ENCODE measurements around the gene LOXL4. TPM values are rescaled to one million over a fixed set of nuclear protein-coding genes. Genes with fewer than 3 reads are reported as not detected.

The LOXL4 gene
- total and polyA plus RNA-seq, 7 experiments from 2014 or later, result not detected

- Histone ChIP-seq H3K36me3 (ENCODE audit: control insufficient read depth in 2 of 3, insufficient read depth in 3 of 3, low read length in 3 of 3) (no peaks in the 10 kb centered on the region), H3K9me3 (ENCODE audit: control insufficient read depth in 2 of 3, low read length in 3 of 3) (no peaks in the 10 kb centered on the region), H3K27me3 (ENCODE audit: control insufficient read depth in 2 of 2, insufficient read depth in 2 of 2, low read length in 2 of 2) (no peaks in the 10 kb centered on the region), H3K4me1 (ENCODE audit: control insufficient read depth in 2 of 2, insufficient read depth in 2 of 2, low read length in 2 of 2) (no peaks in the 10 kb centered on the region), H3K27ac (ENCODE audit: low read depth, low read length) (no peak overlapping the region), H3K4me3 (ENCODE audit: low read length) (no peak overlapping the region)
- H3K9me3 Mint-ChIP-seq, result no peaks in the 10 kb centered on the region
- H3K4me1 Mint-ChIP-seq, result no peaks in the 10 kb centered on the region
- peaks cover 10 to 46% (median 22%) of the 10 kb centered on the region in 5 donors for H3K27me3 Mint-ChIP-seq
- ChIA-PET POLR2A (interaction anchor here (0.6 kb wide), 1 partner anchor 58 kb away, joined by 3 read pairs; no protein-coding TSS in a partner anchor), CTCF (no interaction called here)
- no peak overlapping the region for H3K27ac Mint-ChIP-seq
- no peaks in the 10 kb centered on the region for H3K36me3 Mint-ChIP-seq
- H3K4me3 Mint-ChIP-seq, result no peak overlapping the region
- intact Hi-C loops (cut with micrococcal nuclease), result no loop called here
- DNase-seq (no peak), ATAC-seq (no peak)
Observed at GRCh38 chr10:98295907-98296306, 27.9 kb upstream of the LOXL4 start.

GRCh38 chr10:98295401-98295811, 27.4 kb upstream of the LOXL4 start:
- no peak overlapping the region for H3K4me3 ChIP-seq (ENCODE audit: low read length)
- no peaks in the 10 kb centered on the region for H3K27me3 ChIP-seq (ENCODE audit: control insufficient read depth in 2 of 2, insufficient read depth in 2 of 2, low read length in 2 of 2)
- ChIA-PET CTCF (no interaction called here), POLR2A (interaction anchor here (0.6 kb wide), 1 partner anchor 59 kb away, joined by 3 read pairs; no protein-coding TSS in a partner anchor)
- Mint-ChIP-seq H3K27ac (no peak overlapping the region), H3K4me1 (no peaks in the 10 kb centered on the region), H3K36me3 (no peaks in the 10 kb centered on the region), H3K9me3 (no peaks in the 10 kb centered on the region), H3K27me3 (peaks cover 10 to 46% (median 22%) of the 10 kb centered on the region in 5 donors), H3K4me3 (no peak overlapping the region)
- no peaks in the 10 kb centered on the region for H3K36me3 ChIP-seq (ENCODE audit: control insufficient read depth in 2 of 3, insufficient read depth in 3 of 3, low read length in 3 of 3)
- no peaks in the 10 kb centered on the region for H3K4me1 ChIP-seq (ENCODE audit: control insufficient read depth in 2 of 2, insufficient read depth in 2 of 2, low read length in 2 of 2)
- H3K27ac ChIP-seq (ENCODE audit: low read depth, low read length), result no peak overlapping the region
- intact Hi-C loops (cut with micrococcal nuclease), result no loop called here
- no peaks in the 10 kb centered on the region for H3K9me3 ChIP-seq (ENCODE audit: control insufficient read depth in 2 of 3, low read length in 3 of 3)
- no peak for DNase-seq
- ATAC-seq, result peak; percentile 48

DNA sequence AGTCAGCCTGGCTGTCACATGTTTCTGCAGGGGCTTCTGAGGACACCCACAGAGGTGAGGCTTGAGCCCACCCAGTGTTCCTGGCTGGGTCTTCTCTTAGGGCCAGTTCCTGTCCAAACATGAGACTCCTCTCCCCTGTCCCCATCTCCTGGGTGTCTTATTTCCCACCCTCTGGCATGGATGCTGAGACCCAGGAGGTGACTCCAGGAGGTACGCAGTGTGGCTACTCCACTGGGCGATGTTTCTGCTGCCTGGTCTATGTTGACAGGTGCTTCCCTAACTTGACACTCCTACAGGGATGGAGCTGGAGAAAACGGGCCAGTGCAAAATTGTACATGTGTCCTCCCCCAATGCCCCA, 26.3 kb upstream of the LOXL4 start:
- peaks cover 10 to 46% (median 22%) of the 10 kb centered on the region in 5 donors for H3K27me3 Mint-ChIP-seq

GRCh38 chr10:98293550-98294269, 25.7 kb upstream of the LOXL4 start:
- H3K27ac ChIP-seq (ENCODE audit: low read depth, low read length), result no peak overlapping the region
- Mint-ChIP-seq H3K27me3 (peaks cover 10 to 40% (median 16%) of the 10 kb centered on the region in 5 donors), H3K36me3 (no peaks in the 10 kb centered on the region), H3K4me1 (no peaks in the 10 kb centered on the region), H3K4me3 (no peak overlapping the region), H3K27ac (no peak overlapping the region), H3K9me3 (no peaks in the 10 kb centered on the region)
- H3K4me1 ChIP-seq (ENCODE audit: control insufficient read depth in 2 of 2, insufficient read depth in 2 of 2, low read length in 2 of 2), result no peaks in the 10 kb centered on the region
- H3K9me3 ChIP-seq (ENCODE audit: control insufficient read depth in 2 of 3, low read length in 3 of 3), result no peaks in the 10 kb centered on the region
- H3K27me3 ChIP-seq (ENCODE audit: control insufficient read depth in 2 of 2, insufficient read depth in 2 of 2, low read length in 2 of 2), result no peaks in the 10 kb centered on the region
- ATAC-seq, result no peak
- no peak for DNase-seq
- ChIA-PET POLR2A (no interaction called here), CTCF (no interaction called here)
- H3K36me3 ChIP-seq (ENCODE audit: control insufficient read depth in 2 of 3, insufficient read depth in 3 of 3, low read length in 3 of 3), result no peaks in the 10 kb centered on the region
- no peak overlapping the region for H3K4me3 ChIP-seq (ENCODE audit: low read length)
- intact Hi-C loops (cut with micrococcal nuclease), result no loop called here

More for the DNA sequence above, 26.3 kb upstream of the LOXL4 start:
- no peaks in the 10 kb centered on the region for H3K27me3 ChIP-seq (ENCODE audit: control insufficient read depth in 2 of 2, insufficient read depth in 2 of 2, low read length in 2 of 2)
- H3K9me3 ChIP-seq (ENCODE audit: control insufficient read depth in 2 of 3, low read length in 3 of 3), result no peaks in the 10 kb centered on the region
- Mint-ChIP-seq H3K27ac (no peak overlapping the region), H3K36me3 (no peaks in the 10 kb centered on the region), H3K4me3 (no peak overlapping the region), H3K9me3 (no peaks in the 10 kb centered on the region), H3K4me1 (no peaks in the 10 kb centered on the region)
- no peak for ATAC-seq
- CTCF ChIA-PET, result no interaction called here
- intact Hi-C loops (cut with micrococcal nuclease), result no loop called here
- H3K4me3 ChIP-seq (ENCODE audit: low read length), result no peak overlapping the region
- H3K27ac ChIP-seq (ENCODE audit: low read depth, low read length), result no peak overlapping the region
- no peak for DNase-seq
- H3K36me3 ChIP-seq (ENCODE audit: control insufficient read depth in 2 of 3, insufficient read depth in 3 of 3, low read length in 3 of 3), result no peaks in the 10 kb centered on the region
- no peaks in the 10 kb centered on the region for H3K4me1 ChIP-seq (ENCODE audit: control insufficient read depth in 2 of 2, insufficient read depth in 2 of 2, low read length in 2 of 2)
- POLR2A ChIA-PET, result no interaction called here

GRCh38 chr10:98292971-98293370, 25.0 kb upstream of the LOXL4 start:
- H3K27ac Mint-ChIP-seq, result no peak overlapping the region
- no peak for DNase-seq

GRCh38 chr10:98289802-98290209, 21.8 kb upstream of the LOXL4 start:
- no peak for ATAC-seq
- no peak for DNase-seq
- no peaks in the 10 kb centered on the region for H3K36me3 Mint-ChIP-seq
- Histone ChIP-seq H3K36me3 (ENCODE audit: control insufficient read depth in 2 of 3, insufficient read depth in 3 of 3, low read length in 3 of 3) (no peaks in the 10 kb centered on the region), H3K9me3 (ENCODE audit: control insufficient read depth in 2 of 3, low read length in 3 of 3) (no peaks in the 10 kb centered on the region), H3K27me3 (ENCODE audit: control insufficient read depth in 2 of 2, insufficient read depth in 2 of 2, low read length in 2 of 2) (no peaks in the 10 kb centered on the region), H3K4me1 (ENCODE audit: control insufficient read depth in 2 of 2, insufficient read depth in 2 of 2, low read length in 2 of 2) (no peaks in the 10 kb centered on the region), H3K4me3 (ENCODE audit: low read length) (no peak overlapping the region), H3K27ac (ENCODE audit: low read depth, low read length) (no peak overlapping the region)
- no peaks in the 10 kb centered on the region for H3K4me1 Mint-ChIP-seq
- H3K9me3 Mint-ChIP-seq, result peaks cover 0 to 2% (median 0%) of the 10 kb centered on the region in 11 donors
- no peak overlapping the region for H3K27ac Mint-ChIP-seq
- no peak overlapping the region for H3K4me3 Mint-ChIP-seq
- intact Hi-C loops (cut with micrococcal nuclease), result no loop called here
- H3K27me3 Mint-ChIP-seq, result peaks cover 3 to 36% (median 6%) of the 10 kb centered on the region in 5 donors
- POLR2A ChIA-PET, result no interaction called here
- CTCF ChIA-PET, result no interaction called here

More at GRCh38 chr10:98292971-98293370, 25.0 kb upstream of the LOXL4 start:
- H3K4me1 ChIP-seq (ENCODE audit: control insufficient read depth in 2 of 2, insufficient read depth in 2 of 2, low read length in 2 of 2), result no peaks in the 10 kb centered on the region
- CTCF ChIA-PET, result no interaction called here
- peaks cover 10 to 33% (median 14%) of the 10 kb centered on the region in 5 donors for H3K27me3 Mint-ChIP-seq
- H3K4me1 Mint-ChIP-seq, result no peaks in the 10 kb centered on the region
- no peaks in the 10 kb centered on the region for H3K9me3 Mint-ChIP-seq
- intact Hi-C loops (cut with micrococcal nuclease), result no loop called here
- H3K4me3 ChIP-seq (ENCODE audit: low read length), result no peak overlapping the region
- H3K27me3 ChIP-seq (ENCODE audit: control insufficient read depth in 2 of 2, insufficient read depth in 2 of 2, low read length in 2 of 2), result no peaks in the 10 kb centered on the region
- POLR2A ChIA-PET, result no interaction called here
- ATAC-seq, result no peak
- H3K27ac ChIP-seq (ENCODE audit: low read depth, low read length), result no peak overlapping the region
- H3K36me3 Mint-ChIP-seq, result no peaks in the 10 kb centered on the region
- H3K9me3 ChIP-seq (ENCODE audit: control insufficient read depth in 2 of 3, low read length in 3 of 3), result no peaks in the 10 kb centered on the region
- no peak overlapping the region for H3K4me3 Mint-ChIP-seq
- H3K36me3 ChIP-seq (ENCODE audit: control insufficient read depth in 2 of 3, insufficient read depth in 3 of 3, low read length in 3 of 3), result no peaks in the 10 kb centered on the region

DNA sequence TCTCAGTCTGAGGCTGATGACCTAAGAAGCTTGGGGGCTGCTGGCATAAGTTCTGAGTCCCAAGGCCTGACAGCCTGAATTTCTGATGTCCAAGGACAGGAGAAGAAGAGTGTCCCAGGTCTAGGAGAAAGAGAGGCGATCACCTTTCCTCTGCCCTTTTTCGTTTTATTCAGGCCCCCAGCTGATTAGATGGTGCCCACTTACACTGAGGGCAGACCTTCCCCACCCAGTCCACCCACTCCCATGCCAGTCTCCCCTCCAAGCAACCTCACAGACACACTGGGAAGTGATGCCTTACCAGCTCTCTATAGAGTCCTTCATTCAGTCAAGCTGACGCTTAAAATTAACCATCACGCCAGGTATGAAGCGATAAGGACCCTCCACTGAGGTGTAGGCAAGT, 19.3 kb upstream of the LOXL4 start:
- Histone ChIP-seq H3K27me3 (ENCODE audit: control insufficient read depth in 2 of 2, insufficient read depth in 2 of 2, low read length in 2 of 2) (no peaks in the 10 kb centered on the region), H3K9me3 (ENCODE audit: control insufficient read depth in 2 of 3, low read length in 3 of 3) (no peaks in the 10 kb centered on the region), H3K4me1 (ENCODE audit: control insufficient read depth in 2 of 2, insufficient read depth in 2 of 2, low read length in 2 of 2) (no peaks in the 10 kb centered on the region), H3K4me3 (ENCODE audit: low read length) (no peak overlapping the region), H3K27ac (ENCODE audit: low read depth, low read length) (no peak overlapping the region), H3K36me3 (ENCODE audit: control insufficient read depth in 2 of 3, insufficient read depth in 3 of 3, low read length in 3 of 3) (no peaks in the 10 kb centered on the region)
- ATAC-seq, result no peak
- Mint-ChIP-seq H3K4me3 (no peak overlapping the region), H3K4me1 (no peaks in the 10 kb centered on the region), H3K36me3 (peaks cover 0 to 1% (median 0%) of the 10 kb centered on the region in 5 donors), H3K9me3 (peaks cover 0 to 9% (median under 1%) of the 10 kb centered on the region in 11 donors), H3K27me3 (peaks cover 15 to 40% (median 20%) of the 10 kb centered on the region in 5 donors), H3K27ac (no peak overlapping the region)
- ChIA-PET POLR2A (no interaction called here), CTCF (no interaction called here)
- intact Hi-C loops (cut with micrococcal nuclease), result no loop called here
- no peak for DNase-seq

All from naive thymus-derived CD4-positive, alpha-beta T cell (primary cell).